Activated CD8-positive, alpha-beta memory T cell treated with anti-CD3 and anti-CD28 coated beads, Interleukin-2, amount 50 U/mL, for 4 hours (primary cell): Measurements from ENCODE around the gene ZNF563.
"Not testable (repeated sequence)": the region's sequence is repeated elsewhere in the genome, so short reads cannot be mapped to it uniquely, and the experiment has no call there.

Experiments used
- DNase-seq: peaks from one replicate; pipeline ENCODE4 v3.0.0-alpha.2; 2020

ZNF563 gene

DNA sequence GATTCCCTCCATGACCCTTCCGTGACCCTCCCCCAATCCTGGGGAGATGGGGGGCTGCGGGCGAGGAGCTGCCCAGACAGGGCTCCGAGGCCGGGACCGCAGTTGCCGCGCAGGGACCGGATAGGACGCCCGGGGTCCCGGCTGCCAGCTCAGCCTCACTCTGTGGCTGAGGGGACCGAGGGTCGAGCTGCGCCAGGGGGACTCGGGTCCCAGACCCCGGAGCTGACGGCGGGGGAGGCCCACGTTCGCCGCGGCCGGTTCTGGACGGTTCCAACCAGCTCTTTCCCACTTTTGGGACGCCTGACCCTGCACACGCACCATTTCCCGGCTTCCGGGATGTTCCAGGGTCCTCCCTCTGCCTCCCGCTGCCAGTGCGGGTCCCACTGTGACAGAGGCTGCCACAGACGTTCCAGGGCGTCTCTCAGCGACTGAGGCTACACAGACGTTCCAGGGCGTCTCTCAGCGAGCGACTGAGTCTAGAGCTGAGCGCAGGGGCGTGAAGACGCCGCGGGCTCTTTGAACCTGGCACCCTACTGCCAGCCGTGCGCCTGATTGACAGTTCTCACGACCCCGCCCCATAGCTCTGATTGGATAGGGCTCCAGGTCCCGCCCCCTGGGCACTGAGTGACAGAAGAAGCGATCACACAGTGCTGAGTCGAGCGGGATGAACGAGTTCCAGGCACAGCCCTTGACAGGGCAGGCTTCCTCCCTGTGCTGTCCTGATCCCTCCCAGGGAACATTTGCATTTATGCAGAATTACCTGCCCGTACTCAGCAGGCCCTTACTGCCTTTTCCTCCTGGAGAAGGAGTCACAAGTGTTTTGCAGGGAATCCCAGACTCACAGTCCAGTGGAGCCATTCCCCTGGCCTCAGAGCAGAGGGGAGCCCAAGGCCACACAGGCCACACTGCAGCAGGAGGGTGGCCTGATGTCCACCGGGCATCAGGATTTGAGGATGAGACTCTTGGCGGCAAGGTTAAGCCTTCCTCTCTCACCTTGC, at the start of gene ZNF563:
Gene ZNF563, minus strand, starts transcription at position 472 of the 998 bp plus-strand sequence. Its CDS starts 151 bp downstream, at position 321.
- DNase-seq, result peak; percentile 98

DNA sequence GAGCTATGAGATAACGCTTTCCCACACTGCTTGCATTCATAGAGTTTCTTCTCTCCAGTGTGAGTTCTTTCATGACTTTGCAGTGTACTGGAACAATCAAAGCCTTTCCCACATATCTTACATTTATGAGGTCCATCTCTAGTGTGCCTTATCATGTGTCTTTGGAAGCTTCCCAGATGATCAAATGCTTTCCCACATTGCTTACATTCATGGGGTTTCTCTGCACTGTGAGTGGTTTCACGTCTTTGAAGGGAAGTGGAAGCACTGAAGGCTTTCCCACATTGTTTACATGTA, 47.0 kb upstream of the ZNF563 start:
- no peak for DNase-seq

DNA sequence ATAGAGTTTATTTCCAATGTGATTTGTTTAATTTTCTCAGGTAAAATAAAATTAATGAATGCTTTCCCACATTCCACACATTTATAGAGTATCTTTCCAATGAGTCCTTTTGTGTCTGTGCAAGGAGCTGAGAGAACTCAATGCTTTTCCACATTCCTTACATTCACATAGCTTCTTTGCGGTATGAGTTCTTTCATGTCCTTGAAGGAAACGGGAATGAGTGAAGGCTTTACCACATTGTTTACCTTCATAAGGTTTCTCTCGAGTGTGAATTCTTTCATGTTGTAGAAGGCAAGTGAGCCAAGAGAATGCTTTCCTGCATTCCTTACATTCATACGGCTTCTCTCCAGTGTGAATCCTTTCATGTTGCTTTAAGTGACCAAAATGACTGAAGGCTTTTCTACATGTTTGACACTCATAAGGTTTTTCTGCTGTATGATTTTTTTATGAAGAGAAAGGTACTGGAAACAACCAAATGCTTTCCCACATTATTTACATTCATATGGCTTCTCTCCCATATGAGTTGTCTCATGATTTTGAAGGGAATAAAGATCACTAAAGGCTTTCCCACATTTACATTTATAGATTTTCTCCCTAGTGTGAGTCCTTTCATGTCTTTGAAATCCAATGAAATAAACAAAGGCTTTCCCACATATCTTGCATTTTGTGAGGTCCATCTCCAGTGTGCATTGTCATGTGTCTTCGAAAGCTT, 46.5 kb upstream of the ZNF563 start:
- no peak for DNase-seq

DNA sequence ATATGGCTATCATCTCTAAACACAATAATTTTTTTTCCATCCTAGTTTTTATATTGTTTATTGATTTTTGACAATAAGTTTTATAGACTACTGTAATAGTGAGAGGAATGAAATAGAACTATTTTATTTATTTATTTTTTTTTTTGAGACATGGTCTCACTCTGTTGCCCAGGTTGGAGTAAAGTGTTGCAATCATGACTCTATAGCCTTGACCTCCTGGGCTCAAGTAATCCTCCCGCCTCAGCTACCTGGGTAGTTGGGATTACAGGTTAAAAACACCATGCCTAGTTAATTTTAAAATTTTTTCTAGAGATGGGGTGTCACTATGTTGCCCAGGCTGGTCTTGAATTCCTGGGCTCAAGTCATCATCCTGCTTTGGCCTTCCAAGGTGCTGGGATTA, 40.6 kb upstream of the ZNF563 start:
- DNase-seq, result no peak

DNA sequence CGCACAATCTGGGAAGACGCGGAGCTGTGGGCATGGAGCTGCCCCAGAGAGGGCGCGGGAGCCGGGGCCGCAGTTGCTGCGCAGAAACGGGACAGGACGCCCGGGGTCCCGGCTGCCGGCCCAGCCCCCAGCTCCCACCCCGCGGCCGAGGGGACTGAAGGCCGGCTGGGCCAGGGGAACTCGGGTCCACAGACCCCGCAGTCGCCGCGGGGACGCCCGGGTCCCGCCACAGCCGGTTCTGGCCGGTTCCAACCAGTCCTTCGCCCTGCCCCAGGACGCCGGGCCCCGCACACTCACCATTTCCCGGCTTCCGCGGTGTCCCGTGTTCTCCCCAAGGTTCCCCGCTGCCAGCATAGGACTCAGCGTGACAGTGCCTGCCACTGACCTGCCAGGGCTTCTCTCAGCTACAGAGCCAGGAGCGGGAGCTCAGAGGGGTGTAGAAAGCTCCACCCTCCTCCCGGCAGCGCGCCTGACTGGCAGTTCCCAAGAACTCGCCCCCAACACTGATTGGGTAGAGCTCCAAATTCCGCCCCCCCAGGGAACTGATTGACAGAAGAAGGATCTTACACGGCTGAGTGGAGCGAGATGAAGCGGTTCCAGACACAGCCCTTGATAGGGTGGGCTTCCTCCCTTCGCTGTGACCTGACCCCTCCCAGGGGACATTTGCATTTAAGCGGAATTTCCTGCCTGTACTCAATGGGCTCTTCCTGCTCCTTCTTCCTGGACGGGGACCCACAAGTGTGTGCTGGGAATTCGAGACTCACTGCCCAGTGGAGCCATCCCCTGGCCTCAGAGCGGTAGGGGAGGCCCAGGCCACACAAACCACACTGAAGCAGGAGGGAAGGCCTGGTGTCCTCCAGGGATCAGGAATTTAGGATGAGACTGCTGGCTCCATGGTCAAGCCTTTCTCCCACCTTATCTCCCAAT, 32.1 kb upstream of the ZNF563 start, which contains the start of gene ZNF442:
Gene ZNF442, minus strand, starts transcription at position 448 of the 927 bp plus-strand sequence. CDS start 2,052 bp downstream, outside the sequence.
- peak; percentile 83 for DNase-seq

DNA sequence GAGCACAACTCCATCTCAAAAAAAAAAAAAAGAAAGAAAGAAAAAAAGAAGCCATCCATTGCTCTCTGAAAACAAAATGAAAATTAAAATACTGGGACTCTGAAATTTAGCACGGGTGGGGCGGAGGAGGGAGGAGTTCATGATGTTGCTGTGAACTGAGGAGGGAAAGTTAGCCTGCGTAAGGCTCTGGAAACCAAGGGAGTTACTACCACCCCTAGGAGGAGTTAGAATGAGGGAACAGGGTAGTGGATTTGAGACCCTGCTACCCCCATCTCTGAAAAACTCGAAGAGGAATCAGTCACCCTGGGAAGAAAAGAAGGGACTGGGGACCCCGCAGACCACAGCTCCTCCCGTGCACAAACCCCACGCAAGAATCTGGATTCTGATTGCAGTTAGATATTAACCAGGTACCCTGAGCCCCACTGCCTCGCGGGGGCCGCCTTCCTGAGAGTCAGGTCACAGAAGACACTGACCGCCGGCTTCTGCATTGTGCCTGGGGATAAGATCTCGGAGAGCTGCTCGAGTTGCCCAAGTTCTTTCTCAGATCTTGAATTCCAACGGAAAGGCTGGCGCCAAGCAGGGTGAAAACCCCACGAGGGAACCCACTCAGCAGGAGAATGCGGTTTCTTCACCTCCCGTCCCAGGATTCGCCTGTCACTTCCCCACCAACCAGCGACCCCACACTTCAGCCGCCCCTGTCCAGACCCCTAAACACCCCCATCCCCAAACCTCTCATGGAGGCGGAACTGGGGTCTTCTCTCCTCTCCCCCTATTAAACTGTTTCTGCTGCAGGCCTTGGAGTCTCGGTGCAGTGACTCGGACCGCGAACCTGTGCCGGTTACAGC, 31.2 kb upstream of the ZNF563 start:
- DNase-seq, result no peak

DNA sequence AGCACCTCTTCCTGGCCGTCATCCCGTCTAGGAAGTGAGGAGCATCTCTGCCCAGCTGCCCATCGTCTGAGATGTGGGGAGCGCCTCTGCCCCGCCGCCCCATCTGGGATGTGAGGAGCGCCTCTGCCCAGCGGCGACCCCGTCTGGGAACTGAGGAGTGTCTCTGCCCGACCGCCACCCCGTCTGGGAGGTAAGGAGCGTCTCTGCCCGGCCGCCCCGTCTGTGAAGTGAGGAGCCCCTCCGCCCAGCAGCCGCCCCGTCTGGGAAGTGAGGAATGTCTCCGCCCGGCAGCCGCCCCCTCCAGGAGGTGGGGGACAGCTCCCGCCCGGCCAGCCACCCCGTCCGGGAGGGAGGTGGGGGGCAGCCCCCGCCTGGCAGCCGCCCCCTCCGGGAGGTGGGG, 28.8 kb upstream of the ZNF563 start:
- not testable (repeated sequence) for DNase-seq

DNA sequence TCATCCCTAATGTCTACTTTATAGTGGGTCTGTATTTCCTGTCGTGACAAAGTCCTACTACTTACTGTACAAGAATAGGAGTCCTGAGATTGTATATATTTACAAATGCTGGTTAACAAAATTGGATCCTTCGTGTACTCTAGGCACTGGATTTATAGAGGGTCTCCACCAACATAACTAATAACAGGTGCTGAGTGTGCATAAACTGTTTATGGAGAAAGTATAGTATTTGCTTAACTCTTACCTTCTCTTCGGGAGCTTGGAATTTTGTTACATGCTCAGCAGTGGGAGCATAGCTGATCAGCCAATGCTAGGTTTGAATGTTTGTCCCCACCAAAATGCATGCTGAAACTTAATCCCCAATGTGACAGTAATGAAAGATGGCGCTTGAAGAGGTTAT, 19.9 kb upstream of the ZNF563 start:
- DNase-seq, result no peak

DNA sequence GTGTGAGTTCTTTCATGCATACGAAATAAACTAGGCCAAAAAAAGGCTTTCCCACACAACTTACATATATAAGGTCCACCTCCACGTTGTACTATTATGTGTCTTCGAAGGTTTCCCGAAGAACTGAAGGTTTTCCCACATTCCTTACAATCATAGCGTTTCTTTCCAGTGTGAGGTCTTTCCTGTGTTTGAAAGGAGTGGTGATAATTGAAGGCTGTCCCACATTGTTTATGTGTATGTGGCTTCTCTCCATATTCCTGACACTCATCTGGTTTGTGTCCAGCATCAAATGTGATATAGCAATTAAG, 17.4 kb upstream of the ZNF563 start:
- no peak for DNase-seq

DNA sequence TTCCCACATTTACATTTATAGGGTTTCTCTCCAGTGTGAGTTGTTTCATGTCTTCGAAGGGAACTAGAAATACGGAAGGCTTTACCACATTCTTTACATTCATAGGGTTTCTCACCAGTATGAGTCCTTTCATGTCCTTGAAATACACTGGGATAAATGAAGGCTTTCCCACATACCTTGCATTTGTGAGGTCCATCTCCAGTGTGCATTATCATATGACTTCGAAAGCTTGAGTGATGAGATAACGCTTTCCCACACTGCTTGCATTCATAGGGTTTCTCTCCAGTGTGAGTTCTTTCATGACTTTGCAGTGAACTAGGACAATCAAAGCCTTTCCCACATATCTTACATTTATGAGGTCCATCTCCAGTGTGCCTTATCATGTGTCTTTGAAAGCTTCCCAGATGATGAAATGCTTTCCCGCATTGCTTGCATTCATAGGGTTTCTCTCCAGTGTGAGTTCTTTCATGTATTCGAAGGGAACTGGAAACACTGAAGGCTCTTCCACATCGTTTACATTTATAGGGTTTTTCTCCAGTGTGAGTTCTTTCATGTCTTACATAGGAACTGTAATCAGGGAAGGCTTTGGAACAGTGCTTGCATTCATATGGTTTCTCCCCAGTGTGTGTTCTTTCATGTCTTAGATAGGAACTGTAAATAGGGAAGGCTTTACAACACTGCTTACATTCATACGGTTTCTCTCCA, 16.9 kb upstream of the ZNF563 start:
- no peak for DNase-seq

DNA sequence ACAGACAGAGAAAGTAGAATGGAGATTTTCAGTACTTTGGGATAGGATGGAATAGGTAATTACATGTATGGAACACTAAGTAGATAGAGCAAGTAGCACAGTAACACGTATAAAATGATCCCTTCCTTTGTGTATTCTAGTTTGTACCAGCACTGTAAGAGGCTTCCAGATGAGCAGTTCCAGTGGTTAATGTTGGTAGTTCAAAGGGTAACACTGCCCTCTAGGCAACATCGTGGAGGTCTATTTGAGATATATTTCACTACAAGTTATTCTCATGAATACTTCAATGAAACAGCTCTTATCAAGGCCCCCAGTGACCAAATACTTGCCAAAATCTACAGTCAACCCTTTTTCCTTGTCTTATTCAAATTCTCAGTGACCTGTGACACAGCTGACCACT, 13.5 kb upstream of the ZNF563 start:
- DNase-seq, result no peak

DNA sequence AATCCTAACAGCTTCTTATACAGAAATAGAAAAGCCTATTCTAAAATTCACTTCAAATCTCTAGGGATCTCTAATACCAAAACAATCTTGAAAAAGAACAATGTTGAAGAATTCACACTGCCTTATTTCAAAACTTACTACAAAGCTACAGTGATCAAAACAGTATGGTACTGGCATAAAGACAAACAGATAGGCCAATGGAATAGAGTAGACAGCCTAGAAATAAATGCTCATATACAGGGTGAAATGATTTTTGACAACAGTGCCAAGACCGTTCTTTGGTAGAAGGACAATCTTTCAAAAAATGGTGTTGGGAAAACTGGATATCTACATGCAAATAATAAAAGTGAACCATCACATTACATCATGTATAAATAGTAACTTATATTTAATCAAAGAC, 11.8 kb upstream of the ZNF563 start:
- DNase-seq, result no peak

DNA sequence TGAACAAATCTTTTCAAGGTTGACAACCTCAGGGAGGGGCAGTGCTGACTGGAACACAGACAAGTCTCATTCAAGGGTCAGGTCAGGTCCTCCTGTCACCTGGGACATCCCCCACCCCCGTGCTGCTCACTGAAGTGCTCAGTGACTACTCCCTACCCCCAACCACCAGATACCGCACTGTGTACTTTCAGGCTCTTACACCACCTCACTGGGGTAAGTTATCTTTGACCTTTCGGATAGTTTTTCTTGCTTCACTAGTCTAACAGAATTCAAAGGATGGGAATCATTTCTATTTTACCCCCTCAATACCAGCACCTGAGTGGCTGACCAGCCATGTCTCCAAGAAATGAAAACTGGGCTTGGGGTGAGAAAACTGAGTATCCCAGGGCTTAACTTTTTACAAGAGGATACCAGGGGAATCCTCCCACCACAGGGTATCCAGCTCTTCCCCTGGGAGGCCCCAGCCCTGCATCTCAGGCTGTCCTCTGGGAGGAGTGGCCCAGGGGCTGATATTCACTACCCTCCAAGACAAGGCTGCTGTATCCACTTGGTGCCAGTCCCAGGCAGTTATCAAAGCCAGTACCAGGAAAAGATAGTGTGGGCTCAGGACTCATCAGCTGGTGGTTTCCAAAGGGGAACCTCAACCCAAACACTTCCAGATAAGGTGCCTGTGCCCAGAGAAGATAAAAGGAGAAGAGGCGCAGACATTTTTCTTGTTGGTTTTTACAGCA, 2.1 kb downstream of the ZNF563 start:
- peak; percentile 80 for DNase-seq

DNA sequence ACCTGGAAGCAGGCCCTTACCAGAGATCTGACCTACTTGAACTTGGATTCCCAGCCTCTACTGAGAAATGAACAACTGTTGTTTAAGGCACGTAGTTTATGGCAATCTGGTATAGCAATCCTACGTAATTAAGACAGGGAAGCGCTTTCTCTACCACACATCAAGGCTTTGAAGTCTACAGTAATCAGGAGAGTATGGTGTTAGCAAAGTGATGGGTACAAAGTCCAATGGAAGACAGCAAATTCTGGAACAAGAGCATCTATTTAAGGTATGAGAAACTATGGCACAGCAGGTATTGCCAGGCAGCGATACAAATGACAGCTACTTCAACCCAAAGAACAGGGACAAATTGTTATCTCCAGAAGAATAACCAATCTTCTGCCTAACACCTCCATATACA, 3.1 kb downstream of the ZNF563 start:
- no peak for DNase-seq

DNA sequence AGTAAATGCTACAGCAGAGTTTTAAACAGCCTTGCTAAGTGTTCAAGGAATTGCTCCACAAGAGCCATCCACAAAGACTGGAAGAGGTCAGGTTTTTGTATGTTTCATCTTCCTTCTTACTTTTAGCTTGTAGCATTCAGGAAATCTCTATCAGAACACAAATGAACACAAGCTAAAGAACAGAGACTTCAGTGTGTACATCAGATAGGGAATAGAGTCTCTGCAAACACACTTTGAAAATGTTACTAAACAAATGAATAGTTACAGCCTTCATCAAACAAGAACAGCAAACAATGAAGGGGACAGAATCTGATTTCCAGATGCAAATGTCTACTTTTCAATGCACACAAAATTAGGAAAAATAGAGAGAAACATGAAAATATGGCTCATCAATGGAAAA, 7.7 kb downstream of the ZNF563 start:
- DNase-seq, result no peak

DNA sequence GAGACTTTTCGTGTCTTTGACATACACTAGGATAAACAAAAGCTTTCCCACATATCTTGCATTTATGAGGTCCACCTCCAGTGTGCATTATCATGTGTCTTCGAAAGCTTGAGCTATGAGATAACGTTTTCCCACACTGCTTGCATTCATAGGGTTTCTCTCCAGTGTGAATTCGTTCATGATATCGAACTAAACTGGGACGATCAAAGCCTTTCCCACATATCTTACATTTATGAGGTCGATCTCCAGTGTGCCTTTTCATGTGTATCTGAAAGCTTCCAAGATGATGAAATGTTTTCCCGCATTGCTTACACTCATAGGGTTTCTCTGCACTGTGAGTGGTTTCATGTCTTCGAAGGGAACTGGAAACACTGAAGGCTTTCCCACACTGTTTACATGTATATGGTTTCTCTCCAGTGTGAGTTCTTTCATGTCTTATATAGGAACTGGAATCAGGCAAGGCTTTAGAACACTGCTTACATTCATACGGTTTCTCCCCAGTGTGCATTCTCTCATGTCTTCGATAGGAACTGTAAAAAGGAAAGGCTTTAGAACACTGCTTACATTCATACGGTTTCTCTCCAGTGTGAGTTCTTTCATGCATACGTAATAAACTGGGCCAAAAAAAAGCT, 14.5 kb downstream of the ZNF563 start:
- no peak for DNase-seq

DNA sequence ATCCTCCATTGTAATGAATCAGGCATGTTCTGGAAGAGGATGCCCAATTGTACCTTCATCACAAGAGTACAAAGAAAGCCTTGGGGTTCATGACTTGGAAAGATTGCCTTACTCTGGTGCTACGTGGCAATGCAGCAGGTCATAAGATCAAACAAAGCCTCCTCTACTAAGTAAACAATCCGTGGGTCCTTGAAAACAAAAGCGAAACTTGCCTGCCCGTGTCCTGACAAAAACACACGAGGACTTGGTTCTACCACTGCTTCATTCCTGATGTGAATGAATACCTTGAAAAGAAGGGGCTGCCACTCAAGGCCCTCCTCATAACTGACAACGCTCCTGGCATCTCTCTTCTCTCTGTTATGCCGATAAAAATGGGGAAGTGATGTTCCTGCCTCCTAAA, 18.9 kb downstream of the ZNF563 start:
- no peak for DNase-seq

DNA sequence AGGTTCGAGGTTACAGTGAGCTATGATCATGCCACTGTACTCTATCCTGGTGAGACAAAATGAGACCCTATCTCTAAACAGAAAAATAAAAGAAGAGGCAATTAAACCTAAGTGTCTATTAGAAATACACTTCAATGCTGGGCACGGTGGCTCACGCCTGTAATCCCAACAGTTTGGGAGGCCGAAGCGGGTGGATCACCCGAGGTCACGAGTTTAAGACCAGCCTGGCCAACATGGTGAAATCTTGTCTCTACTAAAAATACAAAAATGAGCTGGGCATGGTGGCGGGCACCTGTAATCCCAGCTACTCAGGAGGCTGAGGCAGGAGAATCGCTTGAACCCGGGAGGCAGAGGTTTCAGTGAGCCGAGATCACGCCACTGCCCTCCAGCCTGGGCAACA, 24.5 kb downstream of the ZNF563 start:
- not testable (repeated sequence) for DNase-seq

DNA sequence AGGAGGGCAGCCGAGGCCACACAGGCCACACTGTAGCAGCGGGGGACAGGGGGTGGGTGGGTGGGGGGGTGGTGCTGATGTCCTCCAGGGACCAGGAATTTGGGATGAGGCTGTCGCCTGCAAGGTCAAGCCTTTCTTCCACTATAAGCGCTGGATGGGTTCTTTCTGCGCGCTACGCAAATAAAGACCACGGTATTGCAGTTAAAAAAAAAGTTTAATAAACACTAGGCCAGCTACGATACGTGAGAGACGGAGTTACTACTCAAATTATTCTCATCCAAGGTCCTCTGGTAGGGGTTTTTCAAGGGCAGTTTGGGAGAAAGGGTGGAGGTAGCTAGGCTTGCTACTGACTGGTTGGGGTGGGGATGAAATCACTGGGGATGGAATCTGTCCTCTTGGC, 38.2 kb downstream of the ZNF563 start:
- no peak for DNase-seq
